Fibroblast of pulmonary artery (primary cell): Measurements from ENCODE around the gene LTBP2.

ENCODE experiments used
- DNase-seq: peaks from one replicate; pipeline ENCODE4 v3.0.0-alpha.2; 2010; ENCODE audit warnings: low read depth
- H3K4me3 ChIP-seq: replicated peaks from 2 replicates; pipeline ENCODE4 v1.5.1; 2011; ENCODE audit warnings: low read depth, mild to moderate bottlenecking, control low read depth, low read length, moderate library complexity
- CTCF ChIP-seq: IDR thresholded peaks from 2 replicates; pipeline ENCODE4 v1.5.1; 2011; ENCODE audit warnings: mild to moderate bottlenecking, control low read depth, low read length, inconsistent platforms; ENCODE audit errors: missing control alignments

Gene LTBP2

GRCh38 chr14:74630881-74631690 is 19.0 kb upstream of the LTBP2 start:
- H3K4me3 ChIP-seq, result no peak overlapping the region
- no peak for TF ChIP-seq CTCF
- no peak for DNase-seq

GRCh38 chr14:74628418-74628817 is 16.4 kb upstream of the LTBP2 start:
- no peak overlapping the region for H3K4me3 ChIP-seq
- no peak for TF ChIP-seq CTCF
- no peak for DNase-seq

- TF ChIP-seq CTCF, result no peak
- H3K4me3 ChIP-seq, result no peak overlapping the region
- DNase-seq, result no peak
Observed at GRCh38 chr14:74627076-74627475, 15.0 kb upstream of the LTBP2 start.

GRCh38 chr14:74622257-74622656 is 10.2 kb upstream of the LTBP2 start:
- no peak for TF ChIP-seq CTCF
- no peak overlapping the region for H3K4me3 ChIP-seq
- DNase-seq, result no peak

- no peak for DNase-seq
- no peak overlapping the region for H3K4me3 ChIP-seq
- no peak for TF ChIP-seq CTCF
Observed at GRCh38 chr14:74621556-74621955, 9.5 kb upstream of the LTBP2 start.

GRCh38 chr14:74620923-74621322 is 8.9 kb upstream of the LTBP2 start:
- H3K4me3 ChIP-seq, result no peak overlapping the region
- no peak for DNase-seq
- TF ChIP-seq CTCF, result no peak

- no peak for TF ChIP-seq CTCF
- H3K4me3 ChIP-seq, result no peak overlapping the region
- peak; percentile 87 for DNase-seq
Observed at GRCh38 chr14:74620497-74620921, 8.5 kb upstream of the LTBP2 start.
